Left ventricle myocardium inferior (tissue), 1 donor: ENCODE data around the gene PPP1R3C. TPM values are rescaled to one million over a fixed set of nuclear protein-coding genes. Genes with fewer than 3 reads are reported as not detected.

Source experiments
- DNase-seq: peaks from one replicate; pipeline ENCODE4 v3.0.0-alpha.2; 2020
- H3K27ac ChIP-seq: fragments of 200-600 bp; replicated peaks from 2 replicates; pipeline ENCODE4 v1.8.0; 2021
- H3K27me3 ChIP-seq: fragments of 200-600 bp; 2 replicates; pipeline ENCODE4 v1.8.0; 2021; ENCODE audit warnings: low read depth
- H3K36me3 ChIP-seq: fragments of 200-600 bp; 2 replicates; pipeline ENCODE4 v1.8.0; 2021
- H3K4me1 ChIP-seq: fragments of 200-600 bp; 2 replicates; pipeline ENCODE4 v1.8.0; 2021
- H3K4me3 ChIP-seq: fragments of 200-600 bp; 2 replicates; pipeline ENCODE4 v1.8.0; 2021; ENCODE audit warnings: mild to moderate bottlenecking, moderate library complexity
- H3K9me3 ChIP-seq: fragments of 200-600 bp; replicated peaks from 2 replicates; pipeline ENCODE4 v1.8.0; 2021
- intact Hi-C: fragments of 100-400 bp; cut with micrococcal nuclease; formaldehyde crosslinking; loops from one replicate; pipeline ENCODE4 v1.11.0; 2022
- total RNA-seq: library from RNA; stranded (reverse); fragmentation: NEBNext Ultra II Directional; extraction: Animal tissue kit (Norgen Biotek cat#: 25700); gene quantifications from one replicate; pipeline ENCODE4 v1.2.1, GENCODE V29; 2021
- TF ChIP-seq, protein P1 (sequence below): fragments of 200-600 bp; IDR thresholded peaks from 2 replicates; pipeline ENCODE4 v1.8.0; 2021; ENCODE audit warnings: antibody characterized with exemption, mild to moderate bottlenecking, borderline replicate concordance
- donor health status: DM: no; HTN: yes; CAD: no; lungs with severe emphysema.

Gene PPP1R3C
- total RNA-seq, 1 donor from 2014 or later, result 236 TPM

DNA sequence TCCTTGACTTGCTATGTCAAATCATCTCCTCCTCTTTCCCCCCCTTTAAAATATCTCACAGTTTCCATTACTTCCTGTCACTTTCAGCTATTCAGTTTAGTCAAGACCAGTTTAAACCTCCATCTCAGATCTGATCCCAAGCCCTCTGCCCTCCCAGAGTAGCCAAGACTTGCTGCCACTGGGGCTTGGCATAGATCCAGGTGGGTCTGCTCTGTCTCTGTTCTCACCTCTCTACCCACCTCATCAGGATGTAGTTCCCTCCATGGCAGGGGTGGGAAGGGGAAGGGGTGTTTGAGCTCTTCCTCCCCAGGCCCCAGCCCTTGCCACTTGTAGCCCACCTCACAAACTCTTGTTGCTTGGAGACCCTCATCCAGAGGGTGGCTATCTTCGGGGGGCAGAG is 22.0 kb downstream of the PPP1R3C start:
- no peak overlapping the region for H3K4me3 ChIP-seq
- H3K36me3 ChIP-seq, result no peaks in the 10 kb centered on the region
- no peak for DNase-seq
- peak overlapping the region; percentile 93 for H3K27ac ChIP-seq
- TF ChIP-seq, protein P1, sequence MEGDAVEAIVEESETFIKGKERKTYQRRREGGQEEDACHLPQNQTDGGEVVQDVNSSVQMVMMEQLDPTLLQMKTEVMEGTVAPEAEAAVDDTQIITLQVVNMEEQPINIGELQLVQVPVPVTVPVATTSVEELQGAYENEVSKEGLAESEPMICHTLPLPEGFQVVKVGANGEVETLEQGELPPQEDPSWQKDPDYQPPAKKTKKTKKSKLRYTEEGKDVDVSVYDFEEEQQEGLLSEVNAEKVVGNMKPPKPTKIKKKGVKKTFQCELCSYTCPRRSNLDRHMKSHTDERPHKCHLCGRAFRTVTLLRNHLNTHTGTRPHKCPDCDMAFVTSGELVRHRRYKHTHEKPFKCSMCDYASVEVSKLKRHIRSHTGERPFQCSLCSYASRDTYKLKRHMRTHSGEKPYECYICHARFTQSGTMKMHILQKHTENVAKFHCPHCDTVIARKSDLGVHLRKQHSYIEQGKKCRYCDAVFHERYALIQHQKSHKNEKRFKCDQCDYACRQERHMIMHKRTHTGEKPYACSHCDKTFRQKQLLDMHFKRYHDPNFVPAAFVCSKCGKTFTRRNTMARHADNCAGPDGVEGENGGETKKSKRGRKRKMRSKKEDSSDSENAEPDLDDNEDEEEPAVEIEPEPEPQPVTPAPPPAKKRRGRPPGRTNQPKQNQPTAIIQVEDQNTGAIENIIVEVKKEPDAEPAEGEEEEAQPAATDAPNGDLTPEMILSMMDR, result no peak
- intact Hi-C loops, result no loop called here
- H3K27me3 ChIP-seq, result no peaks in the 10 kb centered on the region
- H3K9me3 ChIP-seq, result peaks cover 10% of the 10 kb centered on the region
- peaks cover 61% of the 10 kb centered on the region for H3K4me1 ChIP-seq

DNA sequence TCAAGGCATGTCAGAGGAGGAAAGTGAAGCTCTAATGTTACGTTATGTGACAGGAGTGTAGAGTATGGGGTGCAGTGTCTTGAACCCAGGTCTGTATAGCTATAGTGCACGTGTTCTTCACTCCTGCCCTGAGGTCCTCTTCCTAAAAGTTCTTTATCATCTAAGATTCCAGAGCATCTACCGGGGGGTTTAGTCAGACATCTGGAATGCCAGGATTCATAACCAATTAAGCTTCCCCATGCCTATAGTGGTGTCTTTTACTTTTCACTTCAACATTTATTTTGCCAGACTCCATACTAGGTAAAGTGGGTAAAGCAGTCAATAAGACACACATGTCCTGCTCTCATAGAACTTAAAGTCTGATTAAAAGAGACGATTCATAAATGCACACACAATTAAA is 22.4 kb downstream of the PPP1R3C start:
- peak overlapping the region; percentile 93 for H3K27ac ChIP-seq
- intact Hi-C loops, result no loop called here

DNA sequence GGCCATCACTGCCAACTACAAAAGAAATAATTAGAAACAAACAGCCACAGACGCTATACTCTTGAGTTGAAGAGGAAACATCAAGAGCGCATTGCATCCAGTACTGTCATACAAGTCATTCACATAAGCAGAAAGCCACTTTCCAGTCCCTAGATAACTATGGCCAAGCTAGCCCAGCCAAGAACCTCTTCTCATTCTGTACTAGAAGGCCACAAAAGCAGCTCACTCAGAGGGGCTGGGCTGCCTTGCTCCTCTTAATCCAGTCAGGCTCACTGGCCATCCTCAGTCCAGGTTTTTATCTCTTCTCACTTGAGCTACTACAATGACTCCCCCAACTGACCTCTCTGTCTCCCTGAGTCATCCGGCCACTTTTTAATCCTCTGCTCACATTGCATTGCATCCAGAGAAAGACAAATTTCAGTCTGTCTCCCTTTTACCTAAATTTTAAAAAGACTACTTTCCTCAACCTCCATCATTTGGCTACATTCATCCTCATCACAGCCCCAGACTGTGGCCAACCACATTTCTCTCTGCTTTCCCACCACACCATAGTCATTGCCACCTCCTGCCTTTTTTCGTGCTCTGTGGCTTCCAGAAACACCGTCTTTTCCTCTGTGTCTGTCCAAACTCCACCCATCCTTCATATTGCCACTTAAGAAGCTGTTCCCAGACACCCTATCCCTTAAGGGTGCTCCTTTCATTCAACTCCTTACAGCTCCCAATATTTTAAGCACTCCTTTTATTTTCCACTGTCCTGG is 25.0 kb downstream of the PPP1R3C start:
- Histone ChIP-seq H3K4me3 (peak overlapping the region; percentile 46), H3K9me3 (peaks cover 13% of the 10 kb centered on the region), H3K27me3 (no peaks in the 10 kb centered on the region), H3K36me3 (no peaks in the 10 kb centered on the region), H3K4me1 (peaks cover 63% of the 10 kb centered on the region), H3K27ac (peak overlapping the region; percentile 93)
- TF ChIP-seq, protein P1, result no peak
- intact Hi-C loops, result no loop called here
- DNase-seq, result peak; percentile 20

More for the DNA sequence above, 22.4 kb downstream of the PPP1R3C start:
- Histone ChIP-seq H3K4me1 (peaks cover 62% of the 10 kb centered on the region), H3K9me3 (peaks cover 11% of the 10 kb centered on the region), H3K36me3 (no peaks in the 10 kb centered on the region), H3K4me3 (no peak overlapping the region), H3K27me3 (no peaks in the 10 kb centered on the region)
- TF ChIP-seq, protein P1, result no peak
- DNase-seq, result no peak

DNA sequence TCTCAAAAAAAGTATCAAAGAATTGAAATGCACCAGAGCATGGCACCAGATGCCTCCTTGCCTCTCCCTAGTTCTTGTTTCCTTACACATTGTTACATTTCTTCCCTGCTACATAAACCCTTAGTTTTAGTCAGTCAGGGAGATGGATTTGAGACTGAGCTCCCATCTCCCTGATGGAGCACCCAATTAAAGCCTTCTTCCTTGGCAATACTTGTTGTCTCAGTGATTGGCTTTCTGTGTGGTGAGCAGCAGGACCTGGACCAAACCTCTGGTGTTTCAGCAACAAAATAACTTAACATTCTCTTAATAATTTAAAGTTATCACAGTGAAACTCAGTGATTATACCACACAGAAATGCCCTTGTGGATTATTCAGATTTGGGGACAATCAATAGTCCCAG is 26.9 kb downstream of the PPP1R3C start:
- H3K4me1 ChIP-seq, result peaks cover 56% of the 10 kb centered on the region
- intact Hi-C loops, result no loop called here
- TF ChIP-seq, protein P1, result no peak
- no peaks in the 10 kb centered on the region for H3K27me3 ChIP-seq
- no peak for DNase-seq
- H3K27ac ChIP-seq, result no peak overlapping the region
- no peak overlapping the region for H3K4me3 ChIP-seq
- peaks cover 13% of the 10 kb centered on the region for H3K9me3 ChIP-seq
- H3K36me3 ChIP-seq, result no peaks in the 10 kb centered on the region

DNA sequence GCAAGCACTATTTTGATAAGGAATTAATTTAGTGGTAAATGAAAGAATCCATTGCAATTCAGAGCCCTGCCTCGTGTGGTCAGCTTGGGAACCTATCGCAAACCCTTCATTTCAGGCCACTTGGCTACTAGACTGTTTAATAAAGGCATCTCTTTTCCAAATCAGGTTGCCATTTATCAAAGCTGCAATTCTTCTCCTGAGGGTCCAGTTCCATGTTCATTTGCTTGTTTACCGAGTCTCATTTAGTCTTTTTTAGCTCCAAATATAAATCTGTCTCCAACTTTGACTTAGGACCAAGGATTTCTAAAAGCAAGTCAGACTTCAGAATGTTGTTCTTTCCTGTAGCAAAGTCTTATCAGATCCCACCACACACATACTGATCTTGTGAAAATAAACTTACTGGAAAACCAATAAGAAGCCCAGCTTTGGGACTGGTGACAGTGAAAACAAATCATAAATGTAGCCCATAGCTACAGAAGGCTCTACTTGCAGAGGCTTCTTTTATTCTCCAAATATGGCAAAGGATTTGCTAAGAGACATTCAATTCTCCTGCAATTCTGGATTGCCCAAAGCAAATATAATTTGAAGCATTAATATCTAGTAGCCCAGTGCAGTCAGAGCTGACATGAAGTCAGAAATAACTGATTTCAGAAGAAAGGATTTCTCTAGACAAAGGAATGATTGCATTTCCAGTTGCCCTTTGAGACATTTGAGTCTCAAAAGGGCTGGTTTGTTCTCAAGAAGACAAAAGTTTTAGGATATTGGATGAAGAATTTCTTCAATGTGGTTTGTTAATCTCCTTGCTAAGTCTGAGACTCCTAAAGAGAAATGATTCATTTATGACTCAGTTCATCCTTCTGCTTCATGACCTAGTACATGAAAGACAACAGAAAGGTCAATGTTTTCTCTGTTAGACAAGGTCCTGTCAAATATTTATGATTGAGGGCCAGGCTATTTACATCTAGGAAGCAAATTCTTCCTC is 28.0 kb downstream of the PPP1R3C start:
- Histone ChIP-seq H3K4me3 (no peak overlapping the region), H3K27ac (peak overlapping the region; percentile 28), H3K9me3 (peaks cover 13% of the 10 kb centered on the region), H3K36me3 (no peaks in the 10 kb centered on the region), H3K27me3 (no peaks in the 10 kb centered on the region), H3K4me1 (peaks cover 44% of the 10 kb centered on the region)
- no peak for DNase-seq
- TF ChIP-seq, protein P1, result peak; percentile 21
- intact Hi-C loops, result no loop called here
